ENCODE measurements around the gene SYNGR1. TPM values are rescaled to one million over a fixed set of nuclear protein-coding genes. Genes with fewer than 3 reads are reported as not detected.

The SYNGR1 gene
- total RNA-seq, 1 experiment from 2014 or later: 9.0 TPM

GRCh38 chr22:39369186-39369585 is 19.4 kb downstream of the SYNGR1 start:
- no peak overlapping the region for H3K27ac ChIP-seq (ENCODE audit: low read length)
- H3K9me3 ChIP-seq (ENCODE audit: low read length): no peaks in the 10 kb centered on the region
- H3K79me2 ChIP-seq (ENCODE audit: low read length): no peaks in the 10 kb centered on the region
- ATAC-seq: no peak
- no peak overlapping the region for H3K9ac ChIP-seq (ENCODE audit: low read length)
- no peak overlapping the region for H2AFZ ChIP-seq (ENCODE audit: low read length)
- intact Hi-C loops (cut with micrococcal nuclease): no loop called here
- no peak for DNase-seq
- no peaks in the 10 kb centered on the region for H3F3A ChIP-seq (ENCODE audit: low read length, unreplicated experiment)
- no peak overlapping the region for H3K4me3 ChIP-seq (ENCODE audit: low read length)
- ChIA-PET POLR2A (ENCODE audit: unreplicated experiment) (no interaction called here), CTCF (no interaction called here)
- H3K27me3 ChIP-seq (ENCODE audit: low read length): no peaks in the 10 kb centered on the region
- H4K20me1 ChIP-seq (ENCODE audit: low read length): no peaks in the 10 kb centered on the region
- no peak overlapping the region for H3K4me2 ChIP-seq (ENCODE audit: low read length)
- no TSS peak for BruUV-seq (replicated peaks)
- TF ChIP-seq EZH2phosphoT487 (IDR thresholded peaks at IDR 0.05; ENCODE audit: borderline replicate concordance, low read length): no peak
- TF ChIP-seq CTCF (conservative IDR thresholded peaks at IDR 0.05; ENCODE audit: low read depth, low read length): no peak
- no peak for TF ChIP-seq EZH2 (IDR thresholded peaks at IDR 0.05; ENCODE audit: low read length, unreplicated experiment)
- no peaks in the 10 kb centered on the region for H3K9me2 ChIP-seq (replicated peaks; ENCODE audit: low read length)
- no peaks in the 10 kb centered on the region for H3K4me1 ChIP-seq (ENCODE audit: insufficient read depth, low read length)
- no peaks in the 10 kb centered on the region for H3K36me3 ChIP-seq (ENCODE audit: low read depth, low read length)

- Histone ChIP-seq H3K36me3 (ENCODE audit: low read depth, low read length) (no peaks in the 10 kb centered on the region), H3K4me3 (ENCODE audit: low read length) (no peak overlapping the region), H3K27ac (ENCODE audit: low read length) (no peak overlapping the region), H3K4me2 (ENCODE audit: low read length) (no peak overlapping the region), H3K9me2 (replicated peaks; ENCODE audit: low read length) (no peaks in the 10 kb centered on the region), H3F3A (ENCODE audit: low read length, unreplicated experiment) (no peaks in the 10 kb centered on the region), H3K9me3 (ENCODE audit: low read length) (no peaks in the 10 kb centered on the region), H3K4me1 (ENCODE audit: insufficient read depth, low read length) (no peaks in the 10 kb centered on the region), H3K79me2 (ENCODE audit: low read length) (no peaks in the 10 kb centered on the region), H4K20me1 (ENCODE audit: low read length) (no peaks in the 10 kb centered on the region), H3K9ac (ENCODE audit: low read length) (no peak overlapping the region), H2AFZ (ENCODE audit: low read length) (no peak overlapping the region), H3K27me3 (ENCODE audit: low read length) (no peaks in the 10 kb centered on the region)
- DNase-seq (no peak), ATAC-seq (no peak)
- ChIA-PET POLR2A (ENCODE audit: unreplicated experiment) (no interaction called here), CTCF (no interaction called here)
- intact Hi-C loops (cut with micrococcal nuclease): no loop called here
- no TSS peak for BruUV-seq (replicated peaks)
- no peak for TF ChIP-seq EZH2 (IDR thresholded peaks at IDR 0.05; ENCODE audit: low read length, unreplicated experiment)
- TF ChIP-seq CTCF (conservative IDR thresholded peaks at IDR 0.05; ENCODE audit: low read depth, low read length): no peak
- TF ChIP-seq EZH2phosphoT487 (IDR thresholded peaks at IDR 0.05; ENCODE audit: borderline replicate concordance, low read length): no peak
Observed at GRCh38 chr22:39369586-39369985, 19.8 kb downstream of the SYNGR1 start.

- no peaks in the 10 kb centered on the region for H4K20me1 ChIP-seq (ENCODE audit: low read length)
- ATAC-seq (no peak), DNase-seq (no peak)
- H3K9ac ChIP-seq (ENCODE audit: low read length): no peak overlapping the region
- intact Hi-C loops (cut with micrococcal nuclease): no loop called here
- no peaks in the 10 kb centered on the region for H3K4me1 ChIP-seq (ENCODE audit: insufficient read depth, low read length)
- ChIA-PET POLR2A (ENCODE audit: unreplicated experiment) (no interaction called here), CTCF (no interaction called here)
- H3K4me2 ChIP-seq (ENCODE audit: low read length): no peak overlapping the region
- H3K9me2 ChIP-seq (replicated peaks; ENCODE audit: low read length): no peaks in the 10 kb centered on the region
- no peaks in the 10 kb centered on the region for H3K9me3 ChIP-seq (ENCODE audit: low read length)
- H3K27ac ChIP-seq (ENCODE audit: low read length): no peak overlapping the region
- no peaks in the 10 kb centered on the region for H3K36me3 ChIP-seq (ENCODE audit: low read depth, low read length)
- H3K4me3 ChIP-seq (ENCODE audit: low read length): no peak overlapping the region
- H3K27me3 ChIP-seq (ENCODE audit: low read length): no peaks in the 10 kb centered on the region
- no peaks in the 10 kb centered on the region for H3F3A ChIP-seq (ENCODE audit: low read length, unreplicated experiment)
- no peak overlapping the region for H2AFZ ChIP-seq (ENCODE audit: low read length)
- BruUV-seq (replicated peaks): no TSS peak
- TF ChIP-seq EZH2 (IDR thresholded peaks at IDR 0.05; ENCODE audit: low read length, unreplicated experiment) (no peak), EZH2phosphoT487 (IDR thresholded peaks at IDR 0.05; ENCODE audit: borderline replicate concordance, low read length) (no peak), CTCF (conservative IDR thresholded peaks at IDR 0.05; ENCODE audit: low read depth, low read length) (no peak)
- no peaks in the 10 kb centered on the region for H3K79me2 ChIP-seq (ENCODE audit: low read length)
Observed at GRCh38 chr22:39371732-39372131, 21.9 kb downstream of the SYNGR1 start.

Data from PC-3 (cell line).